OCI-LY1 (cell line): ENCODE data around the gene CREBRF.
A peak's percentile ranks its signal among the peaks of the same experiment; 100 is the strongest.

Source experiments
- H2AFZ ChIP-seq: fragments of 200-600 bp; sonication (generic), shearing (Covaris generic); 2 replicates; pipeline ENCODE4 v1.6.0; 2014; ENCODE audit warnings: antibody characterized with exemption, mild to moderate bottlenecking, low read length
- H3F3A ChIP-seq: fragments of 200-600 bp; sonication (generic), shearing (Covaris generic); 2 replicates; pipeline ENCODE4 v1.6.0; 2014; ENCODE audit warnings: mild to moderate bottlenecking, antibody characterized with exemption, low read length, moderate library complexity; ENCODE audit not compliant: insufficient read depth
- H3K27ac ChIP-seq: fragments of 200-600 bp; sonication (generic); 2 replicates; pipeline ENCODE4 v1.5.1; 2014; ENCODE audit warnings: low read length, mixed run types, mild to moderate bottlenecking, low read depth; ENCODE audit not compliant: poor library complexity, severe bottlenecking
- H3K27me3 ChIP-seq: fragments of 200-600 bp; sonication (generic); 2 replicates; pipeline ENCODE4 v1.6.0; 2014; ENCODE audit warnings: antibody characterized with exemption, mild to moderate bottlenecking, low read length, moderate library complexity; ENCODE audit not compliant: insufficient read depth
- H3K36me3 ChIP-seq: fragments of 200-600 bp; sonication (generic); 2 replicates; pipeline ENCODE4 v1.6.1; 2014; ENCODE audit warnings: mild to moderate bottlenecking, antibody characterized with exemption, low read length, moderate library complexity, mixed read lengths; ENCODE audit not compliant: insufficient read depth
- H3K4me1 ChIP-seq: fragments of 200-600 bp; sonication (generic); 2 replicates; pipeline ENCODE4 v1.5.1; 2014; ENCODE audit warnings: mild to moderate bottlenecking, low read length, moderate library complexity; ENCODE audit not compliant: insufficient read depth, severe bottlenecking
- H3K4me2 ChIP-seq: fragments of 200-600 bp; sonication (generic), shearing (Covaris generic); 2 replicates; pipeline ENCODE4 v1.6.1; 2014; ENCODE audit warnings: low read length
- H3K4me3 ChIP-seq: fragments of 200-600 bp; sonication (generic); 2 replicates; pipeline ENCODE4 v1.5.1; 2014; ENCODE audit warnings: low read length, low read depth, mild to moderate bottlenecking, mixed read lengths; ENCODE audit not compliant: poor library complexity, severe bottlenecking
- H3K79me2 ChIP-seq: fragments of 200-600 bp; shearing (Covaris generic); 2 replicates; pipeline ENCODE4 v1.6.1; 2016; ENCODE audit warnings: mixed run types, low read length, mixed read lengths; ENCODE audit not compliant: insufficient read depth
- H3K9ac ChIP-seq: fragments of 200-600 bp; sonication (generic), shearing (Covaris generic); 2 replicates; pipeline ENCODE4 v1.6.1; 2014; ENCODE audit warnings: mild to moderate bottlenecking, low read length, mixed read lengths
- H3K9me2 ChIP-seq: fragments of 200-600 bp; sonication (generic), shearing (Covaris generic); 2 replicates; pipeline ENCODE4 v1.6.1; 2014; ENCODE audit warnings: low read depth, mild to moderate bottlenecking, low read length, mixed read lengths
- H3K9me3 ChIP-seq: fragments of 200-600 bp; shearing (Covaris generic); 2 replicates; pipeline ENCODE4 v1.6.1; 2014; ENCODE audit warnings: low read length, mixed read lengths
- H4K20me1 ChIP-seq: fragments of 200-600 bp; sonication (generic), shearing (Covaris generic); 2 replicates; pipeline ENCODE4 v1.6.0; 2016; ENCODE audit warnings: mild to moderate bottlenecking, low read length; ENCODE audit not compliant: insufficient read depth
- CTCF ChIP-seq: fragments of 200-600 bp; sonication (generic), shearing (Covaris generic); IDR thresholded peaks from 2 replicates; pipeline ENCODE4 v1.5.1; 2017; ENCODE audit warnings: mild to moderate bottlenecking, antibody characterized with exemption, low read length, moderate library complexity, mixed read lengths
- EZH2 ChIP-seq: fragments of 200-600 bp; sonication (generic), shearing (Covaris generic); IDR thresholded peaks from 2 replicates; pipeline ENCODE4 v1.8.0; 2017; ENCODE audit warnings: borderline replicate concordance, mixed run types, mild to moderate bottlenecking, antibody characterized with exemption, low read length, moderate library complexity, mixed read lengths

CREBRF gene

GRCh38 chr5:173180331-173180730 is 124.2 kb downstream of the CREBRF start:
- H3K9ac ChIP-seq = no peak overlapping the region
- TF ChIP-seq EZH2 (no peak), CTCF (no peak)
- H3F3A ChIP-seq = no peaks in the 10 kb centered on the region
- H3K27ac ChIP-seq = no peak overlapping the region
- H3K27me3 ChIP-seq = no peaks in the 10 kb centered on the region
- no peaks in the 10 kb centered on the region for H3K9me2 ChIP-seq
- no peak overlapping the region for H3K4me3 ChIP-seq
- H4K20me1 ChIP-seq = no peaks in the 10 kb centered on the region
- no peaks in the 10 kb centered on the region for H3K79me2 ChIP-seq
- no peaks in the 10 kb centered on the region for H3K4me1 ChIP-seq
- no peaks in the 10 kb centered on the region for H3K9me3 ChIP-seq
- no peak overlapping the region for H3K4me2 ChIP-seq
- H3K36me3 ChIP-seq = no peaks in the 10 kb centered on the region
- H2AFZ ChIP-seq = no peak overlapping the region

GRCh38 chr5:173187054-173187743 is 131.0 kb downstream of the CREBRF start:
- no peaks in the 10 kb centered on the region for H3K4me1 ChIP-seq
- TF ChIP-seq CTCF (peak; percentile 54), EZH2 (no peak)

GRCh38 chr5:173188280-173188679 is 132.1 kb downstream of the CREBRF start:
- Histone ChIP-seq H3K9ac (no peak overlapping the region), H3K36me3 (no peaks in the 10 kb centered on the region), H2AFZ (no peak overlapping the region), H4K20me1 (no peaks in the 10 kb centered on the region), H3K9me2 (no peaks in the 10 kb centered on the region), H3F3A (no peaks in the 10 kb centered on the region), H3K4me2 (no peak overlapping the region), H3K27ac (no peak overlapping the region), H3K9me3 (no peaks in the 10 kb centered on the region), H3K4me3 (no peak overlapping the region), H3K79me2 (no peaks in the 10 kb centered on the region), H3K27me3 (no peaks in the 10 kb centered on the region), H3K4me1 (no peaks in the 10 kb centered on the region)
- TF ChIP-seq CTCF (no peak), EZH2 (no peak)

More at GRCh38 chr5:173187054-173187743, 131.0 kb downstream of the CREBRF start:
- H3K9ac ChIP-seq = no peak overlapping the region
- no peak overlapping the region for H3K4me3 ChIP-seq
- H3K27ac ChIP-seq = no peak overlapping the region
- no peaks in the 10 kb centered on the region for H3F3A ChIP-seq
- no peaks in the 10 kb centered on the region for H3K27me3 ChIP-seq
- no peaks in the 10 kb centered on the region for H3K79me2 ChIP-seq
- no peak overlapping the region for H2AFZ ChIP-seq
- H3K4me2 ChIP-seq = no peak overlapping the region
- H4K20me1 ChIP-seq = no peaks in the 10 kb centered on the region
- H3K9me3 ChIP-seq = no peaks in the 10 kb centered on the region
- no peaks in the 10 kb centered on the region for H3K9me2 ChIP-seq
- no peaks in the 10 kb centered on the region for H3K36me3 ChIP-seq
